Keratinocyte (primary cell): ENCODE results near the gene FIBP. TPM values are rescaled to one million over a fixed set of nuclear protein-coding genes. Genes with fewer than 3 reads are reported as not detected.

ENCODE experiments used
- DNase-seq: peaks from one replicate; pipeline ENCODE4 v3.0.0-alpha.2; 2011; ENCODE audit warnings: low read depth, missing footprints, low spot score
- FAIRE-seq: peaks from 2 replicates; lab custom pipeline; 2011; peaks lifted over from hg19 to GRCh38; lab: Jason Lieb, UNC
- H2AFZ ChIP-seq: 2 replicates; pipeline ENCODE4 v1.6.0; 2012; ENCODE audit warnings: low read length, control low read depth, inconsistent platforms; ENCODE audit not compliant: control insufficient read depth
- H3K27ac ChIP-seq: 2 replicates; pipeline ENCODE4 v1.5.1; 2011; ENCODE audit warnings: low read length; ENCODE audit not compliant: control insufficient read depth, insufficient read depth
- H3K27me3 ChIP-seq: 3 replicates; pipeline ENCODE4 v1.6.0; 2011; ENCODE audit warnings: low read length; ENCODE audit not compliant: control insufficient read depth, insufficient read depth; ENCODE audit errors: extremely low read depth
- H3K36me3 ChIP-seq, 2 experiments: 2 replicates in 1 of 2; 3 replicates in 1 of 2; pipeline ENCODE4 v1.5.1; 2011; ENCODE audit warnings: low read length in 2 of 2, mild to moderate bottlenecking in 1 of 2; ENCODE audit not compliant: control insufficient read depth in 2 of 2, insufficient read depth in 2 of 2; ENCODE audit errors: extremely low read depth in 1 of 2
- H3K4me1 ChIP-seq: 3 replicates; pipeline ENCODE4 v1.5.1; 2011; ENCODE audit warnings: low read length; ENCODE audit not compliant: control insufficient read depth, insufficient read depth; ENCODE audit errors: extremely low read depth
- H3K4me2 ChIP-seq: 3 replicates; pipeline ENCODE4 v1.6.0; 2011; ENCODE audit warnings: low read depth, low read length; ENCODE audit not compliant: control insufficient read depth, insufficient read depth; ENCODE audit errors: extremely low read depth
- H3K4me3 ChIP-seq, 3 experiments: fragments of 200-600 bp in 1 of 3; sonication (generic) in 1 of 3; 2 replicates in 2 of 3; 3 replicates in 1 of 3; pipeline ENCODE4 v1.5.1; 2011 to 2016; ENCODE audit warnings: low read length in 3 of 3, mild to moderate bottlenecking in 3 of 3, control low read depth in 2 of 3, inconsistent platforms in 1 of 3, low read depth in 1 of 3, mixed read lengths in 1 of 3, mixed run types in 1 of 3, moderate library complexity in 1 of 3; ENCODE audit not compliant: control insufficient read depth in 2 of 3, insufficient read depth in 2 of 3; ENCODE audit errors: extremely low read depth in 1 of 3
- H3K79me2 ChIP-seq: 2 replicates; pipeline ENCODE4 v1.6.0; 2012; ENCODE audit warnings: low read length; ENCODE audit not compliant: control insufficient read depth, insufficient read depth
- H3K9ac ChIP-seq: 3 replicates; pipeline ENCODE4 v1.6.0; 2011; ENCODE audit warnings: low read length; ENCODE audit not compliant: control insufficient read depth, insufficient read depth; ENCODE audit errors: extremely low read depth
- H3K9me1 ChIP-seq: 3 replicates; pipeline ENCODE4 v1.6.0; 2011; ENCODE audit warnings: low read length; ENCODE audit not compliant: control insufficient read depth, insufficient read depth; ENCODE audit errors: extremely low read depth
- H3K9me3 ChIP-seq: 2 replicates; pipeline ENCODE4 v1.5.1; 2012; ENCODE audit warnings: low read depth, low read length; ENCODE audit not compliant: control insufficient read depth
- H4K20me1 ChIP-seq: 3 replicates; pipeline ENCODE4 v1.6.0; 2011; ENCODE audit warnings: low read length; ENCODE audit not compliant: control insufficient read depth, insufficient read depth; ENCODE audit errors: extremely low read depth
- CTCF ChIP-seq, 3 experiments: IDR thresholded peaks in 1 of 3; conservative IDR thresholded peaks in 1 of 3; optimal IDR thresholded peaks in 1 of 3; 2 replicates in 2 of 3; 3 replicates in 1 of 3; pipeline versions ENCODE3 to v1.5.1; 2011; ENCODE audit warnings: low read length in 3 of 3, mild to moderate bottlenecking in 3 of 3, moderate library complexity in 2 of 3, control low read depth in 1 of 3, inconsistent platforms in 1 of 3; ENCODE audit not compliant: insufficient read depth in 2 of 3; ENCODE audit errors: extremely low read depth in 1 of 3
- EZH2 ChIP-seq: IDR thresholded peaks from one replicate; pipeline ENCODE4 v1.6.1; 2012; ENCODE audit warnings: inconsistent platforms, mild to moderate bottlenecking, low read length, moderate library complexity
- dilution Hi-C: fragments of 300-500 bp; cut with MboI; formaldehyde crosslinking; loops from one replicate; pipeline ENCODE4 v1.7.0; 2020; ENCODE audit warnings: low sequenced_read_pairs; ENCODE audit not compliant: extremely low pct_ligation_motif_present
- polyA plus RNA-seq, 5 experiments: library from polyadenylated mRNA; depleted of rRNA in 3 of 5; stranded (reverse) in 3 of 5; stranded (forward) in 1 of 5; unstranded in 1 of 5; fragments of >200 nt; gene quantifications; 1 replicate in 1 of 5; 2 replicates in 3 of 5; 3 replicates in 1 of 5; pipeline versions ENCODE4 v1.2.1 to v1.2.3, GENCODE V29; 2011 to 2012; ENCODE audit warnings: missing spikeins in 2 of 5, low read depth in 1 of 5, low replicate concordance in 1 of 5

The FIBP gene
- polyA plus RNA-seq, 1 donor (not counting 4 experiments of a cell fraction or from before 2014, with no cell fraction given): 95.1 TPM

GRCh38 chr11:65869643-65870306 lies 18.5 kb downstream of the FIBP start:
- no peak for TF ChIP-seq CTCF (optimal IDR thresholded peaks at IDR 0.05 in 1 of 3, IDR thresholded peaks at IDR 0.05 in 1 of 3, conservative IDR thresholded peaks at IDR 0.05 in 1 of 3; ENCODE audit: extremely low read depth in 1 of 3, insufficient read depth in 2 of 3, low read length in 3 of 3)
- TF ChIP-seq EZH2: no peak
- Histone ChIP-seq H3K36me3 (peaks cover 11 to 20% of the 10 kb centered on the region in 2 experiments), H3K4me3 (no peak overlapping the region), H3K9ac (no peak overlapping the region), H2AFZ (no peak overlapping the region), H3K79me2 (no peaks in the 10 kb centered on the region), H3K9me3 (no peaks in the 10 kb centered on the region), H3K27me3 (no peaks in the 10 kb centered on the region), H3K9me1 (no peaks in the 10 kb centered on the region), H3K4me2 (no peak overlapping the region), H4K20me1 (no peaks in the 10 kb centered on the region), H3K27ac (no peak overlapping the region), H3K4me1 (no peaks in the 10 kb centered on the region)
- dilution Hi-C loops: no loop called here
- no peak for DNase-seq
- no peak for FAIRE-seq

GRCh38 chr11:65868907-65869306 lies 19.4 kb downstream of the FIBP start:
- dilution Hi-C loops: no loop called here
- no peak for FAIRE-seq
- Histone ChIP-seq H4K20me1 (no peaks in the 10 kb centered on the region), H3K9ac (no peak overlapping the region), H3K4me1 (no peaks in the 10 kb centered on the region), H3K27me3 (no peaks in the 10 kb centered on the region), H2AFZ (no peak overlapping the region), H3K9me1 (no peaks in the 10 kb centered on the region), H3K79me2 (no peaks in the 10 kb centered on the region), H3K4me2 (no peak overlapping the region), H3K27ac (no peak overlapping the region), H3K36me3 (peaks cover 19 to 28% of the 10 kb centered on the region in 2 experiments), H3K4me3 (no peak overlapping the region), H3K9me3 (no peaks in the 10 kb centered on the region)
- TF ChIP-seq EZH2 (no peak), CTCF (optimal IDR thresholded peaks at IDR 0.05 in 1 of 3, IDR thresholded peaks at IDR 0.05 in 1 of 3, conservative IDR thresholded peaks at IDR 0.05 in 1 of 3; ENCODE audit: extremely low read depth in 1 of 3, insufficient read depth in 2 of 3, low read length in 3 of 3) (no peak)
- no peak for DNase-seq
